ENCODE measurements around the gene ZNF621.

Gene ZNF621

DNA sequence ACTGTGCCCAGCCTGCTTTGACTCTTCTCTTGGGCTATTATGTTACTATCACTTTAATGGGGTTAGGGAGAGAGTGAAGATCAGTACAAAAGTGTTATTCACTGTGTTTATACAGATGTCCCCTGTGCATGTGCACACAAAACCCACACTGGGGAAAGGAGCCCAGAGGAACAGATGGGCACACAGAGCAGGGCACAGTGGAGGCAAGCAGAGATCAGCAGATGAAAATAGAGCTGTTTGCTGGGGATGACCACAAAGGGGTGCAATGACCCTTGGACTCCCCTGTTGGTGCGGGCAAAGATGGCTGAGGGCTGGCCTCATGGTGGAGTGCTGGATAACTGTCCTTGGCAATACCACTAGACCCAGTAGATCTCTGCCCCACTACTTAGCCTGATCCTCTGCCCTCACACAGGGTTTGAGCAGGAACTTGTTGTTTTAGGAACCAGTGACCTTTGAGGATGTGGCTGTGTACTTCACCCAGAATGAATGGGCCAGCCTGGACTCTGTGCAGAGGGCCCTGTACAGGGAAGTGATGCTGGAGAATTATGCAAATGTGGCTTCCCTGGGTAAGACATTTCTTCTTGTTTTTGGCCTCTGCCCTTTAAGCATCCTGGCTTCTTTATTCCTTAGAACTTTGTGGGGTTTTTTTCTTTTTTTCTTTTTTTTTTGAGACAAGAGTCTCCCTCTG is 13.6 kb upstream of the ZNF621 start:
- Histone ChIP-seq H3K4me3 (ENCODE audit: low read length) (no peak overlapping the region), H3K4me1 (ENCODE audit: control insufficient read depth, insufficient read depth, low read length) (no peaks in the 10 kb centered on the region), H3K36me3 (ENCODE audit: control insufficient read depth, insufficient read depth, low read length) (no peaks in the 10 kb centered on the region), H3K27ac (ENCODE audit: low read depth, low read length) (no peak overlapping the region), H3K27me3 (ENCODE audit: control insufficient read depth, insufficient read depth, low read length) (no peaks in the 10 kb centered on the region), H3K9ac (ENCODE audit: low read length) (no peak overlapping the region)

DNA sequence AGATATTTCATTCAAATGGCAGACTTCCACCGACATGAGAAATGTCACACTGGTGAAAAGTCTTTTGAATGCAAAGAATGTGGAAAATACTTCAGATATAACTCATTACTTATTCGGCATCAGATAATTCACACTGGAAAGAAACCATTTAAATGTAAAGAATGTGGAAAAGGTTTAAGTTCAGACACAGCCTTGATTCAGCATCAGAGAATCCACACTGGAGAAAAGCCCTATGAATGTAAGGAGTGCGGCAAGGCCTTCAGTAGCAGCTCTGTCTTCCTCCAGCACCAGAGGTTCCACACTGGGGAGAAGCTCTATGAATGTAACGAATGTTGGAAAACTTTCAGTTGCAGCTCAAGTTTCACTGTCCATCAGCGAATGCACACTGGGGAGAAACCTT is 8.6 kb upstream of the ZNF621 start:
- Histone ChIP-seq H3K4me3 (ENCODE audit: low read length) (no peak overlapping the region), H3K27ac (ENCODE audit: low read depth, low read length) (no peak overlapping the region), H3K4me1 (ENCODE audit: control insufficient read depth, insufficient read depth, low read length) (no peaks in the 10 kb centered on the region), H3K36me3 (ENCODE audit: control insufficient read depth, insufficient read depth, low read length) (peaks cover 2% of the 10 kb centered on the region), H3K27me3 (ENCODE audit: control insufficient read depth, insufficient read depth, low read length) (no peaks in the 10 kb centered on the region), H3K9ac (ENCODE audit: low read length) (no peak overlapping the region)

DNA sequence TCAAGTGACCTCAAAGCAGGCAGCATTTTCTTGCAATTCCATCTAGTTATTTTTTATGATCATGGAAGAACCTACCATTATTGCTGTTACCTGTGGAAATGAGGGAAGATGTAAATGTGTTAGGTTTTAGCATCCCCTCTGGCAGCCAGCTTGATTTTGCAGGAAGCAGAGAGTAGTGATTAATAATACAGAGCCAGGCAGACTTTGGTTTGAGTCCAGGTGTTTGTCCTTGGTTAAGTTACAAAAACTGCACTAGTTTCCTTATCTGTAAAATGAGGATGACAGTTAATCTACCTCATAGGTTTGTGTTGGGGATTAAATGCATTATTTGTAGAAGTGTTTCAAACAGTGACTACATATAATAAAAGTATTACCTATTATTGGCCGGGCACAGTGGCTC is 6.7 kb upstream of the ZNF621 start:
- no peak overlapping the region for H3K27ac ChIP-seq (ENCODE audit: low read depth, low read length)
- no peak overlapping the region for H3K4me3 ChIP-seq (ENCODE audit: low read length)
- H3K27me3 ChIP-seq (ENCODE audit: control insufficient read depth, insufficient read depth, low read length), result no peaks in the 10 kb centered on the region
- no peaks in the 10 kb centered on the region for H3K4me1 ChIP-seq (ENCODE audit: control insufficient read depth, insufficient read depth, low read length)
- no peak overlapping the region for H3K9ac ChIP-seq (ENCODE audit: low read length)
- peaks cover 2% of the 10 kb centered on the region for H3K36me3 ChIP-seq (ENCODE audit: control insufficient read depth, insufficient read depth, low read length)

DNA sequence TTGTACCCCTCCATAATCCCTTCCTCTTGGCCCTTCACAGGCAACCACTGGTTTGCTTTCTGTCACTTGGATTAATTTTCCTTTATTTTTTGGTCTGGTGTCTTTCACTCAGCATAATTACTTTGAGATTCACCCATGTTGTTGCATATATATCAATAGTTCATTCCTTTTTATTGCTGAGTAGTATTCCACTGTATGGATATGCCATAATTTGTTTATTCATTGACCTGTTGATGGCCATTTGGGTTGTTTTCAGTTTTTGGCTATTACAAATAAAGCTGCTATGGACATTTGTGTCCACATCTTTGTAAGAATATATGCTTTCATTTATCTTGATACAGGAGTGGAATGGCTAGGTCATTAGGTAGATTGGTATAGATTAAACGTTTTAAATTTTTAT is 5.9 kb upstream of the ZNF621 start:
- H3K36me3 ChIP-seq (ENCODE audit: control insufficient read depth, insufficient read depth, low read length), result peaks cover 2% of the 10 kb centered on the region
- no peak overlapping the region for H3K9ac ChIP-seq (ENCODE audit: low read length)
- no peaks in the 10 kb centered on the region for H3K4me1 ChIP-seq (ENCODE audit: control insufficient read depth, insufficient read depth, low read length)
- no peak overlapping the region for H3K4me3 ChIP-seq (ENCODE audit: low read length)
- H3K27ac ChIP-seq (ENCODE audit: low read depth, low read length), result no peak overlapping the region
- H3K27me3 ChIP-seq (ENCODE audit: control insufficient read depth, insufficient read depth, low read length), result no peaks in the 10 kb centered on the region

DNA sequence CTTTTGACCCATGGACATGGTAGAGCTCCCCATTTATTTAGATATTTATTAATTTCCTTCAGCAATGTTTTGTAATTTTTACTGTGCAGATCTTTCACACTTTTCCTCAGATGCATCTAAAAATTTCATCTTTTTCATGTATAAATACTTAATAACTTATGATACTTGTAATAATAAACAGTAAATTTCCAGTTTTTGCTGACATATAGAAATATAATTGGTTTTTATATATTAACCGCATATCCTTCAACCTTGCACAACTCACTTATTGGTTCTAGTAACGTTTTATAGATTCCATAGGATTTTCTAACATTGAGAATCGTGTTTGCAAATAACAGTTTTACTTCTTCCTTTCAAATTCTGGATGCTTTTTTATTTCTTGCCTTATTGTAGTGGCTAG is 3.5 kb upstream of the ZNF621 start:
- peaks cover 1% of the 10 kb centered on the region for H3K36me3 ChIP-seq (ENCODE audit: control insufficient read depth, insufficient read depth, low read length)
- H3K27ac ChIP-seq (ENCODE audit: low read depth, low read length), result no peak overlapping the region

DNA sequence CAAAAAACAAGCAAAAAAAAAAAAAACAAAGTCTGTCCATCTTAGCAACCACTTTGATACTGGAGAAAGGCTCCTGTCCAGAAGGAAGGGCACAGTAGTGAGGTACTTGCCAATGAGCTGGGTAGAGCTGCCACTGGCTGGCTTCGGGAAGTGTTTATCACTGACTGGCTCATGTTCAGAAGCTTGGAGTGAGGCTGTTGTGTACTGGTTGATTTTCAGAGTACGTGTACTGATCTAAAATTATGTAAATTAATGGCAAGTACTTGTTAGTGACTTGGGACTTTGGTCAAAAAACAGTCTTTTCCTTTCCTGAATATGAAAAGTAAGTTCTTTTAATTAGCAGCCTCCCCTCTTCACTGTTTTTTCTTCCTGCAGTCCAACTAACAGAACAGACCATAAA is 979 bp upstream of the ZNF621 start:
- H3K27ac ChIP-seq (ENCODE audit: low read depth, low read length), result peak overlapping the region; percentile 90
- H3K4me1 ChIP-seq (ENCODE audit: control insufficient read depth, insufficient read depth, low read length), result peaks cover 5% of the 10 kb centered on the region
- H3K9ac ChIP-seq (ENCODE audit: low read length), result no peak overlapping the region
- H3K36me3 ChIP-seq (ENCODE audit: control insufficient read depth, insufficient read depth, low read length), result peaks cover 5% of the 10 kb centered on the region
- no peaks in the 10 kb centered on the region for H3K27me3 ChIP-seq (ENCODE audit: control insufficient read depth, insufficient read depth, low read length)
- no peak overlapping the region for H3K4me3 ChIP-seq (ENCODE audit: low read length)

More for the DNA sequence above, 3.5 kb upstream of the ZNF621 start:
- Histone ChIP-seq H3K9ac (ENCODE audit: low read length) (no peak overlapping the region), H3K4me3 (ENCODE audit: low read length) (no peak overlapping the region), H3K27me3 (ENCODE audit: control insufficient read depth, insufficient read depth, low read length) (no peaks in the 10 kb centered on the region), H3K4me1 (ENCODE audit: control insufficient read depth, insufficient read depth, low read length) (peaks cover 5% of the 10 kb centered on the region)

DNA sequence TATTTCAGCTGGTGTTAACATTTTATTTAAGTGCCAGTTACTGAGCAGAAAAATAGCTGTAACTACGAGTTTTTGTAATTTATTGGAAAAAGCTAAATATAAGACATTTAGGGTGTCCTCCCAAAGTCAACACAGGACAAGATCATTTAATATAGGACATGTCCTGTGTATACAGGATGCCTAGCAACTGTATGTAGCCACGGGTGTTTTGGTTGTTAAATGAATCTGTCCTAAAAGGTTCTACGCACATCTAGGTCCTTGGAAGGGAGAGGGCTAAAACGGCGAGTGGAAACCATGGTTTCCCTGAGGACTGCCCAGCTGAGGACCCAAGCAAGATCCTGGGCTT is 565 bp upstream of the ZNF621 start:
- Histone ChIP-seq H3K4me1 (ENCODE audit: control insufficient read depth, insufficient read depth, low read length) (peaks cover 5% of the 10 kb centered on the region), H3K36me3 (ENCODE audit: control insufficient read depth, insufficient read depth, low read length) (peaks cover 8% of the 10 kb centered on the region), H3K4me3 (ENCODE audit: low read length) (peak overlapping the region; percentile 98), H3K27ac (ENCODE audit: low read depth, low read length) (peak overlapping the region; percentile 90), H3K27me3 (ENCODE audit: control insufficient read depth, insufficient read depth, low read length) (no peaks in the 10 kb centered on the region), H3K9ac (ENCODE audit: low read length) (peak overlapping the region; percentile 69)

DNA sequence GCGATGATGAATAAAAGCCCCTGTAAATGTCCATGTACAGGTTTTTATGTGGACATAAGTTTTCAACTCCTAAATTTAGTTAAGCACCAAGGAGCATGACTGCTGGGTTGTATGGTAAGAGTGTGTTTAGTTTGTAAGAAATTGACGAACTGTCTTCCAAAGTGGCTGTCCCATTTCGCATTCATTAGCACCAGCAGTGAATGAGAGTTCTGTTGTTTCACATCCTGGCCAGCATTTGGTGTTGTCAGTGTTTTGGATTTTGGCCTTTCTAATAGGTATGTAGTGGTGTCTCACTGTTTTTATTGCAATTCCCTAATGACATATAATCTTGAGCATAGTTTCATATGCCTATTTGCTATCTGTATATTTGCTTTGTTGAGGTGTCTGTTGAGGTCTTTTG is 3.7 kb downstream of the ZNF621 start:
- no peak overlapping the region for H3K9ac ChIP-seq (ENCODE audit: low read length)

DNA sequence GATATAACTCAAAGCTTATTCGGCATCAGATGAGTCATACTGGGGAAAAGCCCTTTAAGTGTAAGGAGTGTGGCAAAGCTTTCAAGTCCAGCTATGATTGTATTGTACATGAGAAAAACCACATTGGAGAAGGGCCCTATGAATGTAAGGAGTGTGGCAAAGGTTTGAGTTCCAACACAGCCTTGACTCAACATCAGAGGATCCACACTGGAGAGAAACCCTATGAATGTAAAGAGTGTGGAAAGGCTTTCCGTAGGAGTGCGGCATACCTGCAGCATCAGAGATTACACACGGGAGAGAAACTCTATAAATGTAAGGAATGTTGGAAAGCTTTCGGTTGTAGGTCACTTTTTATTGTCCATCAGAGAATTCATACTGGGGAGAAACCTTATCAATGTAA is 7.5 kb downstream of the ZNF621 start:
- no peak overlapping the region for H3K27ac ChIP-seq (ENCODE audit: low read depth, low read length)

More for the DNA sequence above, 3.7 kb downstream of the ZNF621 start:
- Histone ChIP-seq H3K27me3 (ENCODE audit: control insufficient read depth, insufficient read depth, low read length) (no peaks in the 10 kb centered on the region), H3K4me1 (ENCODE audit: control insufficient read depth, insufficient read depth, low read length) (peaks cover 5% of the 10 kb centered on the region), H3K27ac (ENCODE audit: low read depth, low read length) (no peak overlapping the region), H3K36me3 (ENCODE audit: control insufficient read depth, insufficient read depth, low read length) (peaks cover 38% of the 10 kb centered on the region), H3K4me3 (ENCODE audit: low read length) (no peak overlapping the region)

DNA sequence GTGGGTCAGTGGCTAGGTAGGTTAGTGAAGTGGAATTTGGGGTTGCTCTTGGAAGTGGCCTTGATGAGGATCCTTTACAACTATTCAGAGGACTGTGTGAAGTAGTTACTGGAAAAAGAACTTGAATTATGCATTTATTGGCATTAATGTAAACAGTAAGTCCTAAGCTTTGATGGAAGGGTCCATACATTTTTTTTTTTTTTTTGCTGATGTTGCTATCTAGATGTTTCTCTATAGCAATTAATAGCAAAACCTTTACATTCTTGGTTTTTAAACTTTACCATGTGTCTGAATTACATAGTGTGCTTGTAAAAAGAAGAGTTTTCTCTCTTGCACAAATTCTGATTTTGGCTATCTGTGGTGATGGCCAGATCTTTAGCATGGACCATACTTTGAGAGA is 9.5 kb downstream of the ZNF621 start:
- H3K9ac ChIP-seq (ENCODE audit: low read length), result no peak overlapping the region
- no peak overlapping the region for H3K27ac ChIP-seq (ENCODE audit: low read depth, low read length)
- no peaks in the 10 kb centered on the region for H3K4me1 ChIP-seq (ENCODE audit: control insufficient read depth, insufficient read depth, low read length)
- H3K36me3 ChIP-seq (ENCODE audit: control insufficient read depth, insufficient read depth, low read length), result peaks cover 32% of the 10 kb centered on the region
- H3K4me3 ChIP-seq (ENCODE audit: low read length), result no peak overlapping the region
- H3K27me3 ChIP-seq (ENCODE audit: control insufficient read depth, insufficient read depth, low read length), result no peaks in the 10 kb centered on the region

More for the DNA sequence above, 7.5 kb downstream of the ZNF621 start:
- Histone ChIP-seq H3K27me3 (ENCODE audit: control insufficient read depth, insufficient read depth, low read length) (no peaks in the 10 kb centered on the region), H3K9ac (ENCODE audit: low read length) (no peak overlapping the region), H3K4me3 (ENCODE audit: low read length) (no peak overlapping the region), H3K4me1 (ENCODE audit: control insufficient read depth, insufficient read depth, low read length) (no peaks in the 10 kb centered on the region), H3K36me3 (ENCODE audit: control insufficient read depth, insufficient read depth, low read length) (peaks cover 41% of the 10 kb centered on the region)

DNA sequence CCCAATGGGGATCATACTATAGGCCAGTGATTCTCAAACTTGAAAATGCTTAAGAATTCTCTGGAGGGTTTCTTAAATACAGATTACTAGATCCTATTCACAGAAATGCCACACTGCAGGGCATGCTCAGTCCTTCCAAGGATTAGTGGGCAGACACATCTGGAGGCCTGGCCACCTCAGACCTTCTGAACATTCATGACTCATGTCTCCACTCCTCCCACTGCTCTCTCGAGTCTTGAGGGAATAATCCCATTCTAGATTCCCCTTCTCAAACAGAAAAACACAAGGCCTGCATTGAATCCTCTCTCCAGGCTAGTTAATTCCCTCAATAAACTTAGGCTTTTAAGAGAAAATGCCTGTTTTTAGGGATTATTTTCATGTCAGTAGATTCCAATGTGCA is 22.1 kb downstream of the ZNF621 start:
- Histone ChIP-seq H3K4me1 (ENCODE audit: control insufficient read depth, insufficient read depth, low read length) (no peaks in the 10 kb centered on the region), H3K27ac (ENCODE audit: low read depth, low read length) (no peak overlapping the region), H3K36me3 (ENCODE audit: control insufficient read depth, insufficient read depth, low read length) (no peaks in the 10 kb centered on the region), H3K27me3 (ENCODE audit: control insufficient read depth, insufficient read depth, low read length) (no peaks in the 10 kb centered on the region), H3K9ac (ENCODE audit: low read length) (no peak overlapping the region), H3K4me3 (ENCODE audit: low read length) (no peak overlapping the region)

DNA sequence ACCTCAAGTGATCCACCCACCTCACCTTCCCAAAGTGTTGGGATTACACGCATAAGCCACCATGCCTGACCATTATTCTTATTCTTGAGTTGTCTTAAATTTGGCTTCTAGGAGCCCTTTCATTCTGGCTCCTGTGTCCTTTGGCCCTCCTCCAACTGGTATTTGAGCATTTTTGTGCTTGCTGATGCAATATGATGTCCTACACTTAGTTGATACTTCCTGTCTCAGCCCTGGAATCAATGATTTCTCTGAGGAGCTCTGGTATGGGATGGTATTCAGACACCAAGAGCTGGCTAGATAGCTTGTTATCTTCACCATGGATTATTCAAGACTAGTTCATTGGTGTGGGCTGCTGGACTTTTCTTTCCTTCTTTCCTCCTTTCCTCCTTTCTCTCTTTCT is 25.4 kb downstream of the ZNF621 start:
- no peaks in the 10 kb centered on the region for H3K4me1 ChIP-seq (ENCODE audit: control insufficient read depth, insufficient read depth, low read length)
- H3K9ac ChIP-seq (ENCODE audit: low read length), result no peak overlapping the region
- H3K36me3 ChIP-seq (ENCODE audit: control insufficient read depth, insufficient read depth, low read length), result no peaks in the 10 kb centered on the region
- H3K4me3 ChIP-seq (ENCODE audit: low read length), result no peak overlapping the region
- no peak overlapping the region for H3K27ac ChIP-seq (ENCODE audit: low read depth, low read length)
- H3K27me3 ChIP-seq (ENCODE audit: control insufficient read depth, insufficient read depth, low read length), result no peaks in the 10 kb centered on the region

DNA sequence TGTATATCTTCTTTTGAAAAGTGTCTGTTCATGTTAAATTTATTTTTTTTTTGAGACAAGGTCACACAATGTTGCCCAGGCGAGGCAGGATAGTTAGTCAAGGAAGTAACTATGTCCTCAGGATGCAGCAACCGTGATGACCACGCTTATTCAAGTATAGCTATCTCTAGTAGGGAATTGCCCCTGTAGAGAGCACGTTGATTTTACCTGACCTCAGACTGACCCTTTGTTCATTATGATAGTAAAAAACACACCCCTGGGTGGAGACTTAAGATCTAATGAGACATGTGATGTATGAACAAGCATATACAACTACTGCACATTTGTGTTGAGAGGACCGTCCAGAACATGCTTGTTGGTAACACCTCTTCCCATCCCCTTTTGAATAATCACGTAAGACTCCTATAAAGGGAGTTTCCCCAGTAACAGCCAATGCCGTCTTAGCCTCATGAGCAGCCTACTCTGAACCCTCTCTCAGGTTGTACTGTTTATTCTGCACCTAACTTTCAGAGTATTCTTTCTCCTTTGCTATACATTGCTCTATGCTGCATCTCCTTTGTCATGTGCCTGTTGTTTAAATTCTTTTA is 32.9 kb downstream of the ZNF621 start:
- no peaks in the 10 kb centered on the region for H3K4me1 ChIP-seq (ENCODE audit: control insufficient read depth, insufficient read depth, low read length)
- no peak overlapping the region for H3K9ac ChIP-seq (ENCODE audit: low read length)
- H3K27ac ChIP-seq (ENCODE audit: low read depth, low read length), result no peak overlapping the region
- no peaks in the 10 kb centered on the region for H3K27me3 ChIP-seq (ENCODE audit: control insufficient read depth, insufficient read depth, low read length)
- H3K36me3 ChIP-seq (ENCODE audit: control insufficient read depth, insufficient read depth, low read length), result no peaks in the 10 kb centered on the region
- no peak overlapping the region for H3K4me3 ChIP-seq (ENCODE audit: low read length)
